Kidney (tissue), 14 donors: ENCODE data around the gene ZC3H10. TPM values are rescaled to one million over a fixed set of nuclear protein-coding genes. Genes with fewer than 3 reads are reported as not detected.
"Not testable (repeated sequence)": the region's sequence is repeated elsewhere in the genome, so short reads cannot be mapped to it uniquely, and the experiment has no call there.

Source experiments
- DNase-seq, 5 donors: peaks; one replicate each; pipeline ENCODE4 v3.0.0-alpha.2; 2013 to 2020
- FAIRE-seq: peaks from 2 replicates; lab custom pipeline; 2012; peaks lifted over from hg19 to GRCh38; lab: Jason Lieb, UNC
- H3K27ac ChIP-seq, 2 donors: one replicate each; pipeline ENCODE4 v1.7.0; 2013; ENCODE audit warnings: low read depth in 2 of 2, low read length in 2 of 2, inconsistent platforms in 1 of 2
- H3K27me3 ChIP-seq: one replicate; pipeline ENCODE4 v1.7.1; 2013; ENCODE audit warnings: low read length, inconsistent platforms; ENCODE audit not compliant: control insufficient read depth, insufficient read depth
- H3K36me3 ChIP-seq, 3 donors: one replicate each; pipeline versions ENCODE4 v1.7.0 to v1.7.1; 2013; ENCODE audit warnings: low read length in 3 of 3, control low read depth in 1 of 3, inconsistent platforms in 1 of 3; ENCODE audit not compliant: insufficient read depth in 3 of 3, control insufficient read depth in 2 of 3
- H3K4me1 ChIP-seq, 3 donors: one replicate each; pipeline versions ENCODE4 v1.7.0 to v1.7.1; 2013; ENCODE audit warnings: low read length in 3 of 3, inconsistent platforms in 1 of 3, low read depth in 1 of 3; ENCODE audit not compliant: control insufficient read depth in 2 of 3, insufficient read depth in 2 of 3
- H3K4me3 ChIP-seq, 3 donors: one replicate each; pipeline versions ENCODE4 v1.7.0 to v1.8.1; 2013; ENCODE audit warnings: low read length in 3 of 3, control low read depth in 1 of 3, inconsistent platforms in 1 of 3
- H3K9ac ChIP-seq, 3 donors: one replicate each; pipeline versions ENCODE4 v1.7.0 to v1.7.1; 2013; ENCODE audit warnings: low read length in 3 of 3, control low read depth in 1 of 3, inconsistent platforms in 1 of 3
- H3K9me3 ChIP-seq, 3 donors: one replicate each; pipeline versions ENCODE4 v1.7.0 to v1.7.1; 2013; ENCODE audit warnings: low read length in 3 of 3, control low read depth in 1 of 3, inconsistent platforms in 1 of 3; ENCODE audit not compliant: control insufficient read depth in 2 of 3, insufficient read depth in 1 of 3
- intact Hi-C: fragments of 100-400 bp; cut with DNase I; formaldehyde crosslinking; loops from one replicate; pipeline ENCODE4 v1.11.1; 2022
- polyA plus RNA-seq: library from polyadenylated mRNA; stranded (reverse); fragments of 350-450 nt; fragmentation: Illumina TruSeq; extraction: RNeasy Lipid Tissue Mini Kit (QIAGEN cat#74804); gene quantifications from one replicate; pipeline ENCODE4 v1.2.3, GENCODE V29; 2014; ENCODE audit warnings: low read depth, low replicate concordance; ENCODE audit not compliant: insufficient read depth
- total RNA-seq: library from RNA; stranded (reverse); fragmentation: NEBNext Ultra II Directional; extraction: Animal tissue kit (Norgen Biotek cat#: 25700); gene quantifications from one replicate; pipeline ENCODE4 v1.2.1, GENCODE V29; 2021
- TF ChIP-seq, protein P1 (sequence below): IDR thresholded peaks from 3 replicates; pipeline ENCODE4 v1.5.1; 2012; ENCODE audit warnings: mild to moderate bottlenecking, moderate library complexity, borderline replicate concordance; ENCODE audit not compliant: insufficient read depth; ENCODE audit errors: extremely low read depth
- donor health status: control.
- donor health status: control.
- donor health status: control.
- donor health status: control.
- donor health status: control.
- donor health status: DM: yes; HTN: yes; CAD: no.
- donor health status: Normal renal cell carcinoma (clear cell type).

Gene ZC3H10
- total and polyA plus RNA-seq, 2 donors from 2014 or later = 2.4 to 8.6 TPM

DNA sequence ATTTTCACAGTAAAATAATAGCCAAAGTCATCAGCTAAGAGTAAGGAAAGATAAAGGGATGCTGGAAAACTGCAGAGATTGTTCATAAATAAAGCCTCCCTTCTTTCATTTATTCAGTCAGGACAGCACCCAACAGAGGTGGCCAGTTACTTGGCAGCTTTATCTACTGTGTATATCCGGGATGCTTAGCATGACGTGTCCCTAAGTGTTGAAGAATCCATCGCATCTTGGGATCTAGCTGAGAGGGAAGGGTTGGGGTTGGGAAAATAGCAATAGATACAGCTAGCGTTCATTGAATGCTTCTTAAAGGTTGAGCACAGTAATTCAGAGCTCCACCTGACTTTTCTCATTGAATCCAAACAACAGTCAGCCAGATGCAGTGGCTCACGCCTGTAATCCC lies 43.7 kb upstream of the ZC3H10 start:
- Histone ChIP-seq H3K27ac (no peak overlapping the region), H3K36me3 (no peaks in the 10 kb centered on the region), H3K27me3 (no peaks in the 10 kb centered on the region), H3K4me3 (no peak overlapping the region), H3K4me1 (peaks cover 0 to 4% (median 3%) of the 10 kb centered on the region in 3 donors), H3K9ac (no peak overlapping the region), H3K9me3 (no peaks in the 10 kb centered on the region)
- no peak for DNase-seq
- intact Hi-C loops = no loop called here
- FAIRE-seq = no peak
- TF ChIP-seq, protein P1, sequence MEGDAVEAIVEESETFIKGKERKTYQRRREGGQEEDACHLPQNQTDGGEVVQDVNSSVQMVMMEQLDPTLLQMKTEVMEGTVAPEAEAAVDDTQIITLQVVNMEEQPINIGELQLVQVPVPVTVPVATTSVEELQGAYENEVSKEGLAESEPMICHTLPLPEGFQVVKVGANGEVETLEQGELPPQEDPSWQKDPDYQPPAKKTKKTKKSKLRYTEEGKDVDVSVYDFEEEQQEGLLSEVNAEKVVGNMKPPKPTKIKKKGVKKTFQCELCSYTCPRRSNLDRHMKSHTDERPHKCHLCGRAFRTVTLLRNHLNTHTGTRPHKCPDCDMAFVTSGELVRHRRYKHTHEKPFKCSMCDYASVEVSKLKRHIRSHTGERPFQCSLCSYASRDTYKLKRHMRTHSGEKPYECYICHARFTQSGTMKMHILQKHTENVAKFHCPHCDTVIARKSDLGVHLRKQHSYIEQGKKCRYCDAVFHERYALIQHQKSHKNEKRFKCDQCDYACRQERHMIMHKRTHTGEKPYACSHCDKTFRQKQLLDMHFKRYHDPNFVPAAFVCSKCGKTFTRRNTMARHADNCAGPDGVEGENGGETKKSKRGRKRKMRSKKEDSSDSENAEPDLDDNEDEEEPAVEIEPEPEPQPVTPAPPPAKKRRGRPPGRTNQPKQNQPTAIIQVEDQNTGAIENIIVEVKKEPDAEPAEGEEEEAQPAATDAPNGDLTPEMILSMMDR = no peak

DNA sequence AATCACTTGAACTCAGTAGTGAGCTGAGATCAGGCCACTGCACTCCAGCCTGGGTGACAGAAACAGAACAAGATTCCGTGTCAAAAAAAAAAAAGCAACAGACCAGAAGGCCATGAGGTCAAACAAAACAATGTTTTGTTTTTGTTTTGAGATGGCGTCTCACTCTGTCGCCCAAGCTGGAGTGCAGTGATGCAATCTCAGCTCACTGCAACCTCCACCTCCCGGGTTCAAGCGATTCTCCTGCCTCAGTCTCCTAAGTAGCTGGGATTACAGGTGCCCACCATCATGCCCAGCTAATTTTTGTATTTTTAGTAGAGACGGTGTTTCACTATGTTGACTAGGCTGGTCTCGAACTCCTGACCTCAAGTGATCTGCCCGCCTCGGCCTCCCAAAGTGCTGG lies 40.1 kb upstream of the ZC3H10 start:
- H3K27me3 ChIP-seq, H3K4me3 ChIP-seq, H3K27ac ChIP-seq, intact Hi-C loops, H3K36me3 ChIP-seq, H3K4me1 ChIP-seq, FAIRE-seq, DNase-seq, H3K9me3 ChIP-seq, H3K9ac ChIP-seq: not testable (repeated sequence)

DNA sequence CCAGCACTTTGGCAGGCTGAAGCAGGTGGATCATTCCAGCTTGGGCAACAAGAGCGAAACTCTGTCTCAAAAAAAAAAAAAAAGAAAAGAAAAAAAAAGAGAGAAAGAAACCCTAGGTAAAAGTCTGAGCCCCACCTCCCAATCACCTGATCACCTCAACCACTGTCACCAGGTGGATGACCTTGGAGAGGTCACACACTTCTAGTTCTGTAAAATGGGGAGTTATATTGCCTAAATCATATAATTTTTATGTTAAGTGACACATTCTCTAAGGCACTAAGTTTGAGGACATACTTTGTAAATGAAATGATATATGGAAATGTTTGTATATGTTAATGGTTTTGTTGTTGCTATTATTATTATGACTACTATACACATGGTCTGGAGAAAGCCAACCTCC lies 39.6 kb upstream of the ZC3H10 start:
- H3K27me3 ChIP-seq = no peaks in the 10 kb centered on the region
- DNase-seq (peak in 1 of 5 donors; percentile 18), FAIRE-seq (no peak)
- H3K9me3 ChIP-seq = no peaks in the 10 kb centered on the region
- TF ChIP-seq, protein P1 = no peak
- H3K9ac ChIP-seq = peak overlapping the region in 1 of 3 donors; percentile 84
- H3K4me3 ChIP-seq = peak overlapping the region in 2 of 3 donors; percentile 11 to 79
- intact Hi-C loops = no loop called here
- no peaks in the 10 kb centered on the region for H3K36me3 ChIP-seq
- H3K27ac ChIP-seq = peak overlapping the region; percentile 82 to 93
- H3K4me1 ChIP-seq = peaks cover 4 to 7% (median 6%) of the 10 kb centered on the region in 3 donors

DNA sequence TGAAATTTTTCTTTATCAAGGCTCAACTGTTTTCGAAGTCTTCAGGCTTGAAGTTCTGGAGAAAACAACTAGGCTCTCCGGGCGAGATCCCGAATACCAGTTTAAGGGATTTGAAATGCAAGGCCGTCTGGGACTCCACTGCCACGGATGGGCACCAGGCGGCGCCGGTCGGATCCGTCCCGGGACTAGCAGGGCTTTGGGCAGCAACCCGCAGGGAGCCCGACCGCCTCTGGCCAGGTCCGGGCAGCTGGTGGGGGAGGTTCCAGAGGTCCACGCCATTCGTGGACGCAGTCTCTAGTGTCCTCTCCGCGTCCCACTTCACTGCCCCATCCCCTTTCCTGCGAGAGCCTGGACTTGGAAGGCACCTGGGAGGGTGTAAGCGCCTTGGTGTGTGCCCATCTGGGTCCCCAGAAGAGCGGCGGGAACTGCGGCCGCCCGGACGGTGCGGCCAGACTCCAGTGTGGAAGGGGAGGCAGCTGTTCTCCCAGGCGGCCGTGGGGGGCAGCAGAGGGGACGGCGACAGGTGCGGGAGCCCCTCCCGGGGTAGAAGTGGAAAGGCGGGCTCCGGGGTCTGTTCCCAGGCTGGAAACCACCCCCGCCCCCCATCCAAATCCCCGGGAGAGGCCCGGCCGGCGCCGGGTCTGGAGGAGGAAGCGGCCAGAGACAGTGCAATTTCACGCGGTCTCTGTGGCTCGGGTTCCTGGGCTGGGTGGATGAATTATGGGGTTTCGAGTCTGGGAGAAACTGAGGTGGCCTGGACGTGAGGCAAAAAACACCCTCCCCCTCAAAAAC lies 38.9 kb upstream of the ZC3H10 start:
- Histone ChIP-seq H3K36me3 (peaks cover 0 to 7% (median 3%) of the 10 kb centered on the region in 3 donors), H3K27ac (peak overlapping the region; percentile 82 to 93), H3K9me3 (no peaks in the 10 kb centered on the region), H3K27me3 (no peaks in the 10 kb centered on the region), H3K4me3 (peak overlapping the region; percentile 57 to 79 (median 71)), H3K9ac (peak overlapping the region in 2 of 3 donors; percentile 35 to 84), H3K4me1 (peaks cover 4 to 13% (median 7%) of the 10 kb centered on the region in 3 donors)
- DNase-seq = peak; percentile 92 to 95 (median 93)
- TF ChIP-seq, protein P1 = peak; percentile 70
- FAIRE-seq = no peak
- intact Hi-C loops = no loop called here
